Naive B cell (primary cell): ENCODE results near the gene TMEM235. TPM values are rescaled to one million over a fixed set of nuclear protein-coding genes. Genes with fewer than 3 reads are reported as not detected.

ENCODE experiments used
- ATAC-seq, 2 donors: fragments of 150-1000 bp; cut with Tn5 transposase; 2 replicates each; pipeline ENCODE4 v1.10.0; 2021; ENCODE audit warnings: low read depth in 2 of 2, mild to moderate bottlenecking in 2 of 2, moderate library complexity in 2 of 2
- DNase-seq: peaks from one replicate; pipeline ENCODE4 v3.0.0; 2022
- H3K27ac Mint-ChIP-seq, 6 donors: one replicate each; pipeline ENCODE4 v1.8.0; 2020 to 2022; ENCODE audit warnings: mild to moderate bottlenecking in 6 of 6, mixed read lengths in 6 of 6, moderate library complexity in 5 of 6, inconsistent platforms in 2 of 6
- H3K27me3 Mint-ChIP-seq, 3 donors: one replicate each; pipeline ENCODE4 v1.8.0; 2021 to 2022; ENCODE audit warnings: mixed read lengths in 3 of 3, mild to moderate bottlenecking in 1 of 3
- H3K36me3 Mint-ChIP-seq, 2 donors: one replicate each; pipeline ENCODE4 v1.8.0; 2020 to 2022; ENCODE audit warnings: mixed read lengths in 2 of 2, inconsistent platforms in 1 of 2, mild to moderate bottlenecking in 1 of 2
- H3K4me1 Mint-ChIP-seq, 3 donors: one replicate each; pipeline ENCODE4 v1.8.0; 2020 to 2022; ENCODE audit warnings: mixed read lengths in 3 of 3, inconsistent platforms in 1 of 3, mild to moderate bottlenecking in 1 of 3, moderate library complexity in 1 of 3
- H3K4me3 Mint-ChIP-seq, 8 donors: one replicate each; pipeline ENCODE4 v1.8.0; 2020 to 2022; ENCODE audit warnings: mild to moderate bottlenecking in 8 of 8, mixed read lengths in 8 of 8, moderate library complexity in 8 of 8, inconsistent platforms in 2 of 8
- H3K9me3 Mint-ChIP-seq, 7 donors: one replicate each; pipeline ENCODE4 v1.8.0; 2020 to 2022; ENCODE audit warnings: mixed read lengths in 7 of 7, mild to moderate bottlenecking in 5 of 7, inconsistent platforms in 2 of 7, moderate library complexity in 1 of 7
- polyA plus RNA-seq, 6 donors: library from polyadenylated mRNA; unstranded; fragments of 300-500 nt; fragmentation: Illumina TruSeq; gene quantifications; one replicate each; pipeline ENCODE4 v1.2.3, GENCODE V29; 2021; ENCODE audit warnings: low read depth in 6 of 6

Gene TMEM235
- polyA plus RNA-seq, 6 donors from 2014 or later: not detected

- Mint-ChIP-seq H3K27me3 (peaks cover 0 to 6% (median 2%) of the 10 kb centered on the region in 3 donors), H3K36me3 (no peaks in the 10 kb centered on the region), H3K9me3 (no peaks in the 10 kb centered on the region), H3K4me3 (no peak overlapping the region), H3K4me1 (peaks cover 0 to 2% (median 0%) of the 10 kb centered on the region in 3 donors), H3K27ac (peak overlapping the region in 1 of 6 donors; percentile 15)
- no peak for ATAC-seq
- no peak for DNase-seq
Observed at GRCh38 chr17:78281249-78281845, 49.9 kb downstream of the TMEM235 start.

- Mint-ChIP-seq H3K36me3 (no peaks in the 10 kb centered on the region), H3K4me1 (no peaks in the 10 kb centered on the region), H3K9me3 (no peaks in the 10 kb centered on the region), H3K27ac (no peak overlapping the region), H3K4me3 (no peak overlapping the region), H3K27me3 (peaks cover 0 to 6% (median 0%) of the 10 kb centered on the region in 3 donors)
- DNase-seq: no peak
- no peak for ATAC-seq
Observed at GRCh38 chr17:78284146-78284545, 52.7 kb downstream of the TMEM235 start.

- Mint-ChIP-seq H3K36me3 (no peaks in the 10 kb centered on the region), H3K9me3 (no peaks in the 10 kb centered on the region), H3K4me1 (peaks cover 0 to 9% (median 0%) of the 10 kb centered on the region in 3 donors), H3K27ac (no peak overlapping the region), H3K4me3 (no peak overlapping the region), H3K27me3 (no peaks in the 10 kb centered on the region)
- DNase-seq: no peak
- no peak for ATAC-seq
Observed at GRCh38 chr17:78289004-78289403, 57.6 kb downstream of the TMEM235 start.

DNA sequence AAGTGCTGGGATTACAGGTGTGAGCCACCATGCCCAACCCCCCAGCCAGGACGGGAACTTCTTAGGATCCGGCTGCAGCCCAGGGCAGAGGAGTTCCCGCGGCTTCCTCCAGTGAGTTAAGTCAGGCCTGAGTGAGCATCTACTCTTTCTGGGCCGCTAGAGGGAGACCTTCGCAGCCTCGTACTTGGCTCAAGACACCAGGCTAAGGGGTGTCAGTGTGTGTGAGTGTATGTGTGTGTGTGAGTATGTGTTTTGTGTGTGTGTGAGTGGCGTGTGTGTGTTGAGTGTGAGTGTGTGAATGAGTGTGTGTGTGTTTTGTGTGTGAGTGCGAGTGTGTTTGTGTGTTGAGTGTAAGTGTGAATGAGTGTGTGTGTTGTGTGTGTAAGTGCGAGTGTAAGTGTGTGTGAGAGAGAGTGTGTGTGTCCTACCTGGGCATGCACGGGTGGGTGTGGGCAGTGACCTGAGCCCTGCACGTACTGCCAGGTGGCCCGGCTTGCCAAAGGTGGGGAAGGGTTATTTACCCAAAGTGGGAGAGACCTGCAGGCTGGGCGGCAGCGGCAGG lies 58.5 kb downstream of the TMEM235 start:
- DNase-seq: peak; percentile 65

More for the DNA sequence above, 58.5 kb downstream of the TMEM235 start:
- Mint-ChIP-seq H3K36me3 (no peaks in the 10 kb centered on the region), H3K9me3 (no peaks in the 10 kb centered on the region), H3K4me3 (no peak overlapping the region), H3K27ac (no peak overlapping the region), H3K27me3 (no peaks in the 10 kb centered on the region), H3K4me1 (peaks cover 0 to 9% (median 0%) of the 10 kb centered on the region in 3 donors)
- ATAC-seq: peak; percentile 98 to 99

Other genes starting within 250 kb of the TMEM235 start
- gene TMC6, start 102.9 kb upstream of the TMEM235 start, polyA plus RNA-seq: 100 to 1,000 TPM in 5 of 6 donors, 10 to 100 TPM in 1; 84.9 to 170 (median 141) TPM
- 100 to 1,000 TPM in 1 of 6 donors, 10 to 100 TPM in 5; 26.2 to 103 (median 55.2) TPM for gene TMC8, start 100.9 kb upstream of the TMEM235 start, polyA plus RNA-seq
- under 1 TPM in 1 of 6 donors, not detected in 5; 0.42 TPM for gene C17orf99, start 85.2 kb upstream of the TMEM235 start, polyA plus RNA-seq
- gene SYNGR2, start 63.0 kb upstream of the TMEM235 start, polyA plus RNA-seq: 100 to 1,000 TPM; 490 to 908 (median 562) TPM
- 1 to 10 TPM in 5 of 6 donors, under 1 TPM in 1; 0.91 to 3.5 (median 2.1) TPM for gene TK1, start 44.6 kb upstream of the TMEM235 start, polyA plus RNA-seq
- 1 to 10 TPM in 4 of 6 donors, under 1 TPM in 1, not detected in 1; 0.53 to 4.6 (median 2.1) TPM for gene AFMID, start 44.3 kb upstream of the TMEM235 start, polyA plus RNA-seq
- gene BIRC5, start 17.4 kb upstream of the TMEM235 start, polyA plus RNA-seq: not detected
- 10 to 100 TPM in 4 of 6 donors, 1 to 10 TPM in 2; 4.7 to 29.1 (median 15.2) TPM for gene SOCS3, start 128.4 kb downstream of the TMEM235 start, polyA plus RNA-seq
- 10 to 100 TPM; 23.9 to 50.1 (median 29.8) TPM for gene PGS1, start 147.0 kb downstream of the TMEM235 start, polyA plus RNA-seq